CD14-positive monocyte (primary cell): Measurements from ENCODE around the gene MRPL46. TPM values are rescaled to one million over a fixed set of nuclear protein-coding genes. Genes with fewer than 3 reads are reported as not detected.
A peak's percentile ranks its signal among the peaks of the same experiment; 100 is the strongest.

Experiments used
- DNase-seq, 3 donors: peaks; one replicate each; pipeline ENCODE4 v3.0.0-alpha.2; 2011 to 2022
- H2AFZ ChIP-seq: 2 replicates; pipeline ENCODE4 v1.6.0; 2012; ENCODE audit warnings: mild to moderate bottlenecking, low read depth, low read length, inconsistent platforms; ENCODE audit not compliant: insufficient read depth, poor library complexity, severe bottlenecking
- H3K27ac ChIP-seq, 2 donors: 1 replicate in 1 of 2; 2 replicates in 1 of 2; pipeline ENCODE4 v1.5.1; 2012 to 2013; ENCODE audit warnings: low read length in 2 of 2, control low read depth in 1 of 2, inconsistent platforms in 1 of 2, low read depth in 1 of 2, mild to moderate bottlenecking in 1 of 2
- H3K27me3 ChIP-seq, 2 donors: one replicate each; pipeline versions ENCODE4 v1.6.0 to v1.6.1; 2011 to 2013; ENCODE audit warnings: low read length in 2 of 2; ENCODE audit not compliant: control insufficient read depth in 2 of 2, insufficient read depth in 2 of 2
- H3K36me3 ChIP-seq, 2 donors: replicated peaks in 1 of 2; 1 replicate in 1 of 2; 2 replicates in 1 of 2; pipeline versions ENCODE4 v1.5.1 to v1.6.1; 2012 to 2013; ENCODE audit warnings: low read length in 2 of 2, control low read depth in 1 of 2, inconsistent platforms in 1 of 2, mild to moderate bottlenecking in 1 of 2; ENCODE audit not compliant: insufficient read depth in 2 of 2, control insufficient read depth in 1 of 2
- H3K4me1 ChIP-seq, 2 donors: 1 replicate in 1 of 2; 2 replicates in 1 of 2; pipeline versions ENCODE4 v1.5.1 to v1.6.1; 2012 to 2013; ENCODE audit warnings: low read length in 2 of 2, control low read depth in 1 of 2, inconsistent platforms in 1 of 2, mild to moderate bottlenecking in 1 of 2, moderate library complexity in 1 of 2; ENCODE audit not compliant: insufficient read depth in 2 of 2, control insufficient read depth in 1 of 2
- H3K4me2 ChIP-seq: replicated peaks from 2 replicates; pipeline ENCODE3; 2012; ENCODE audit warnings: low read length, moderate library complexity, mild to moderate bottlenecking; ENCODE audit not compliant: poor library complexity, severe bottlenecking; ENCODE audit errors: extremely low read depth
- H3K4me3 ChIP-seq, 3 experiments: fragments of 200-600 bp in 1 of 3; sonication (generic) in 1 of 3; replicated peaks in 1 of 3; 1 replicate in 2 of 3; 2 replicates in 1 of 3; pipeline ENCODE4 v1.5.1; 2011 to 2013; ENCODE audit warnings: low read length in 3 of 3, mild to moderate bottlenecking in 3 of 3, control low read depth in 2 of 3, low read depth in 2 of 3, inconsistent platforms in 1 of 3, moderate library complexity in 1 of 3
- H3K79me2 ChIP-seq: 2 replicates; pipeline ENCODE4 v1.6.0; 2012; ENCODE audit warnings: mild to moderate bottlenecking, control low read depth, inconsistent platforms, low read length, moderate library complexity; ENCODE audit not compliant: insufficient read depth
- H3K9ac ChIP-seq: 2 replicates; pipeline ENCODE4 v1.6.0; 2017; ENCODE audit warnings: low read length, mild to moderate bottlenecking; ENCODE audit not compliant: insufficient read depth, poor library complexity, severe bottlenecking
- H3K9me3 ChIP-seq, 2 donors: replicated peaks in 1 of 2; 1 replicate in 1 of 2; 2 replicates in 1 of 2; pipeline versions ENCODE4 v1.5.1 to v1.6.1; 2012 to 2013; ENCODE audit warnings: low read length in 2 of 2, control low read depth in 1 of 2; ENCODE audit not compliant: control insufficient read depth in 1 of 2, insufficient read depth in 1 of 2
- H4K20me1 ChIP-seq: 2 replicates; pipeline ENCODE4 v1.6.0; 2012; ENCODE audit warnings: mild to moderate bottlenecking, low read length, control low read depth, moderate library complexity; ENCODE audit not compliant: insufficient read depth
- H3K27ac Mint-ChIP-seq, 7 donors: one replicate each; pipeline ENCODE4 v1.8.0; 2020; ENCODE audit warnings: mild to moderate bottlenecking in 7 of 7, mixed read lengths in 7 of 7, moderate library complexity in 6 of 7, inconsistent platforms in 2 of 7
- H3K27me3 Mint-ChIP-seq, 3 donors: one replicate each; pipeline ENCODE4 v1.8.0; 2021 to 2022; ENCODE audit warnings: low read depth in 3 of 3, mild to moderate bottlenecking in 3 of 3, mixed read lengths in 3 of 3, moderate library complexity in 3 of 3, inconsistent platforms in 1 of 3
- H3K36me3 Mint-ChIP-seq, 2 donors: one replicate each; pipeline ENCODE4 v1.8.0; 2020; ENCODE audit warnings: mixed read lengths in 2 of 2, inconsistent platforms in 1 of 2, mild to moderate bottlenecking in 1 of 2
- H3K4me1 Mint-ChIP-seq: one replicate; pipeline ENCODE4 v1.8.0; 2020; ENCODE audit warnings: mild to moderate bottlenecking, mixed read lengths
- H3K4me3 Mint-ChIP-seq, 2 donors: one replicate each; pipeline ENCODE4 v1.8.0; 2020; ENCODE audit warnings: mild to moderate bottlenecking in 2 of 2, mixed read lengths in 2 of 2, moderate library complexity in 1 of 2
- H3K9me3 Mint-ChIP-seq, 7 donors: one replicate each; pipeline ENCODE4 v1.8.0; 2020 to 2022; ENCODE audit warnings: mixed read lengths in 7 of 7, mild to moderate bottlenecking in 6 of 7, moderate library complexity in 6 of 7, inconsistent platforms in 2 of 7
- CTCF ChIP-seq: fragments of 200-600 bp; IDR thresholded peaks from one replicate; pipeline ENCODE4 v1.8.0; 2022; ENCODE audit warnings: antibody characterized with exemption, mild to moderate bottlenecking
- WGBS: methylation state at CpG from one replicate; pipeline ENCODE4 v1.1.5; 2013; ENCODE audit warnings: missing lambda C conversion rate; ENCODE audit not compliant: insufficient coverage; 5-methylcytosine and 5-hydroxymethylcytosine counted together
- intact Hi-C, 2 donors: fragments of 100-400 bp; cut with micrococcal nuclease; formaldehyde crosslinking; loops; one replicate each; pipeline versions ENCODE4 v1.15.0 to v1.15.1; 2023
- polyA plus RNA-seq, 3 donors: library from polyadenylated mRNA; depleted of rRNA in 1 of 3; unstranded in 2 of 3; stranded (reverse) in 1 of 3; fragments of 300-500 nt in 2 of 3; fragments of >200 nt in 1 of 3; fragmentation: Illumina TruSeq in 2 of 3; gene quantifications; 1 replicate in 2 of 3; 2 replicates in 1 of 3; pipeline ENCODE4 v1.2.3, GENCODE V29; 2012 to 2021

Gene MRPL46
- polyA plus RNA-seq, 3 donors, result 6.3 to 20.3 (median 17.0) TPM

- Mint-ChIP-seq H3K36me3 (peaks cover 33 to 37% of the 10 kb centered on the region in 2 donors), H3K4me3 (peak overlapping the region; percentile 86 to 95), H3K9me3 (no peaks in the 10 kb centered on the region), H3K27me3 (no peaks in the 10 kb centered on the region), H3K27ac (peak overlapping the region; percentile 91 to 99 (median 98)), H3K4me1 (peaks cover 20% of the 10 kb centered on the region)
- Histone ChIP-seq H3K4me1 (peaks cover 15 to 27% of the 10 kb centered on the region in 2 donors), H3K4me2 (peak overlapping the region; percentile 92), H3K36me3 (peaks cover 27 to 50% of the 10 kb centered on the region in 2 donors), H3K27ac (peak overlapping the region; percentile 60 to 96), H3K79me2 (peaks cover 31% of the 10 kb centered on the region), H3K9ac (peak overlapping the region; percentile 84), H3K9me3 (no peaks in the 10 kb centered on the region), H3K27me3 (no peaks in the 10 kb centered on the region), H2AFZ (peak overlapping the region; percentile 97), H4K20me1 (no peaks in the 10 kb centered on the region), H3K4me3 (peak overlapping the region; percentile 91 to 95 (median 92))
- intact Hi-C loops, result loop anchor here (5.0 to 10.0 kb wide), 3 partner anchors 79 to 1107 kb away; partner anchors contain the start of genes AEN (in 2 of the 2), DET1 (in 1 of the 2) and TICRR (in 1 of the 2)
- 1% methylated on average over 8 of the region's 17 CpGs for WGBS
- TF ChIP-seq CTCF, result no peak
- DNase-seq, result no peak
Measured at GRCh38 chr15:88467935-88468528, 844 bp upstream of the MRPL46 start.

DNA sequence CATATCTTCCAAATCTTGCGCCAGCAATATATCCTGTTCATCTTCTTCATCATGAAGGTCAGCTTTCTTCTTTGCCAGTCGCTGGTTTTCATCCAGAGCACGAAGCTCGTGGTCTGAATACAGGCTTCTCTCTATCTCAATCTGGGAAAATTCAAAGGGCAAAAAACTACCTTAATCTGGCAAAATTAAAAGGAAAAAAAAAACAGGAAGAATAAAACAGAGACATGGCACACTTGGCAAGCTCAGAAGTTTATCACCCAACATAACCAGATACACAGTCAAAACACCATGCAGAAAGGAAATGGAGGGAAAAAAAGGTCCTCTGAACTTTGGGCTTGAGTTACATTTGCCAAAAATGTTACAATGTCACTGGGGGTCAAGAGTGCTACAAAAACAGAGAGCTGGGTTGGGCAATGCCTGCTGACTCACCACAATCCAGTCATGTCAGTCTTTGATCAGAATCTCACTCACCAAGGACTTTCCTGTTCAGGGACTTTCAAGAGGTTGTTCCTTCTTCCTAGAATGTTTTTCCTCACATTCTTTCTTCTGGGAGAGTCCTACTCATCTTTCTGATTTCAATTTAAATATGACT is 1.5 kb downstream of the MRPL46 start:
- H3K4me3 Mint-ChIP-seq, result no peak overlapping the region
- Histone ChIP-seq H3K4me1 (peaks cover 15 to 27% of the 10 kb centered on the region in 2 donors), H3K79me2 (peaks cover 31% of the 10 kb centered on the region), H3K9me3 (no peaks in the 10 kb centered on the region), H3K4me3 (no peak overlapping the region), H3K4me2 (no peak overlapping the region), H3K9ac (no peak overlapping the region), H3K36me3 (peaks cover 36 to 50% of the 10 kb centered on the region in 2 donors), H3K27me3 (no peaks in the 10 kb centered on the region), H2AFZ (no peak overlapping the region), H4K20me1 (no peaks in the 10 kb centered on the region), H3K27ac (no peak overlapping the region)
- peak; percentile 17 to 79 (median 39) for DNase-seq
- intact Hi-C loops, result loop anchor here (5.0 to 10.0 kb wide), 3 partner anchors 82 to 1109 kb away; partner anchors contain the start of genes AEN (in 2 of the 2), DET1 (in 1 of the 2) and TICRR (in 1 of the 2)
- no peak for TF ChIP-seq CTCF
- H3K27me3 Mint-ChIP-seq, result no peaks in the 10 kb centered on the region
- H3K27ac Mint-ChIP-seq, result peak overlapping the region in 2 of 7 donors; percentile 8 to 68
- peaks cover 39 to 46% of the 10 kb centered on the region in 2 donors for H3K36me3 Mint-ChIP-seq
- no peaks in the 10 kb centered on the region for H3K9me3 Mint-ChIP-seq
- 93% methylated on average over 4 of the region's 4 CpGs for WGBS
- peaks cover 20% of the 10 kb centered on the region for H3K4me1 Mint-ChIP-seq
